ENCODE measurements around the gene MDM1.

Gene MDM1

DNA sequence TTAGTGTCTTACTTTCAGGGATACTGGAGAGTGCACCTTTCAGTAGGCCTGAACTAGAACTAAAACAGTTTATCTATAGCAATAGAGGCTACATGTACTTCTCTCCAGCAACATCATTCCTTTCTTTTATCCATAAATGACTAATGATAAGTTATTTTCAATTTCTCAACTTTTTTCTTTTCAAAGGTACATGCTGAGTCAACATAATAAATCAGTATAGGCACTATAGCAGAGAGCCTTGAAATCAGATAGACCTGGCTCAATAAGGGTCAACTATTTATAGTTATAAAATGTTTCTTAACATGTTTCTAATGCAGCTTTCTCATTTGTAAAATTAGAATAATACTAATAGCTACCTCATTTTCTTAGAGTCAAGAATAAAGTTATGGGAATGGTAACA is 84.4 kb downstream of the MDM1 start:
- POLR2A ChIA-PET = no interaction called here
- TF ChIP-seq CTCF (IDR thresholded peaks at IDR 0.05; ENCODE audit: insufficient read depth, low read length, missing control alignments) = no peak
- no peak overlapping the region for H3K4me3 ChIP-seq (ENCODE audit: low read depth, low read length)
- DNase-seq (ENCODE audit: low read depth, low spot score) = no peak
- CTCF ChIA-PET = interaction anchor here (0.8 to 2.0 kb wide), 5 partner anchors 14 to 80 kb away, joined by 3 to 7 read pairs (median 3); no protein-coding TSS in a partner anchor

GRCh38 chr12:68246350-68246749 is 85.8 kb downstream of the MDM1 start:
- no peak for TF ChIP-seq CTCF (IDR thresholded peaks at IDR 0.05; ENCODE audit: insufficient read depth, low read length, missing control alignments)
- DNase-seq (ENCODE audit: low read depth, low spot score) = no peak
- H3K4me3 ChIP-seq (ENCODE audit: low read depth, low read length) = no peak overlapping the region
- ChIA-PET POLR2A (no interaction called here), CTCF (interaction anchor here (1.8 kb wide), 1 partner anchor 71 kb away, joined by 7 read pairs; no protein-coding TSS in a partner anchor)

- POLR2A ChIA-PET = interaction anchor here (0.7 kb wide), 1 partner anchor 14 kb away, joined by 4 read pairs; no protein-coding TSS in a partner anchor
- peak overlapping the region; percentile 26 for H3K4me3 ChIP-seq (ENCODE audit: low read depth, low read length)
- CTCF ChIA-PET = interaction anchor here (1.3 to 1.8 kb wide), 2 partner anchors 9 to 72 kb away, joined by 4 to 7 read pairs; no protein-coding TSS in a partner anchor
- TF ChIP-seq CTCF (IDR thresholded peaks at IDR 0.05; ENCODE audit: insufficient read depth, low read length, missing control alignments) = no peak
- DNase-seq (ENCODE audit: low read depth, low spot score) = no peak
Measured at GRCh38 chr12:68245180-68246021, 86.8 kb downstream of the MDM1 start.

All from AG04449 (cell line).